Ascending aorta (tissue), 2 donors: ENCODE results near the gene RPL23. TPM values are rescaled to one million over a fixed set of nuclear protein-coding genes. Genes with fewer than 3 reads are reported as not detected.
"Not testable (repeated sequence)": the region's sequence is repeated elsewhere in the genome, so short reads cannot be mapped to it uniquely, and the experiment has no call there.

Experiments
- DNase-seq, 2 donors: peaks; one replicate each; pipeline ENCODE4 v3.0.0-alpha.2; 2019; ENCODE audit warnings: low spot score in 2 of 2
- H3K27ac ChIP-seq, 2 donors: fragments of 200-600 bp; sonication (generic); one replicate each; pipeline ENCODE4 v1.5.1; 2016 to 2017; ENCODE audit warnings: mild to moderate bottlenecking in 1 of 2
- H3K27me3 ChIP-seq: fragments of 200-600 bp; sonication (generic); one replicate; pipeline ENCODE4 v1.5.1; 2017
- H3K36me3 ChIP-seq, 2 donors: fragments of 200-600 bp; sonication (generic); one replicate each; pipeline ENCODE4 v1.5.1; 2016
- H3K4me1 ChIP-seq, 2 donors: fragments of 200-600 bp; sonication (generic); one replicate each; pipeline ENCODE4 v1.5.1; 2016 to 2017; ENCODE audit warnings: mild to moderate bottlenecking in 1 of 2
- H3K4me3 ChIP-seq, 2 donors: fragments of 200-600 bp; sonication (generic); one replicate each; pipeline ENCODE4 v1.5.1; 2016 to 2017; ENCODE audit warnings: mild to moderate bottlenecking in 1 of 2
- H3K9me3 ChIP-seq, 2 donors: fragments of 200-600 bp; sonication (generic); one replicate each; pipeline ENCODE4 v1.5.1; 2016
- CTCF ChIP-seq, 3 experiments: fragments of 200-600 bp in 2 of 3; fragments of 450-650 bp in 1 of 3; sonication (generic) in 2 of 3; IDR thresholded peaks; one replicate each; pipeline ENCODE4 v1.5.1; 2016 to 2019; ENCODE audit warnings: antibody characterized with exemption in 3 of 3, mild to moderate bottlenecking in 1 of 3, moderate library complexity in 1 of 3
- intact Hi-C: fragments of 100-400 bp; cut with DNase I; formaldehyde crosslinking; loops from one replicate; pipeline ENCODE4 v1.15.1; 2023
- total RNA-seq: library from RNA; depleted of rRNA; stranded (reverse); fragments of >200 nt; gene quantifications from one replicate; pipeline ENCODE4 v1.1.0, GENCODE V29; 2016

The RPL23 gene
- total RNA-seq, 1 donor from 2014 or later, result 1,091 TPM

GRCh38 chr17:38861399-38861843 lies 7.9 kb upstream of the RPL23 start:
- Histone ChIP-seq H3K36me3 (no peaks in the 10 kb centered on the region), H3K27me3 (no peaks in the 10 kb centered on the region), H3K4me3 (no peak overlapping the region), H3K27ac (no peak overlapping the region), H3K4me1 (no peaks in the 10 kb centered on the region), H3K9me3 (no peaks in the 10 kb centered on the region)
- intact Hi-C loops, result no loop called here
- no peak for TF ChIP-seq CTCF (IDR thresholded peaks at IDR 0.05)
- no peak for DNase-seq

GRCh38 chr17:38857271-38857670 lies 3.8 kb upstream of the RPL23 start:
- no peak overlapping the region for H3K4me3 ChIP-seq
- H3K36me3 ChIP-seq, result peaks cover 3 to 8% of the 10 kb centered on the region in 2 donors
- no peak for DNase-seq
- no peak for TF ChIP-seq CTCF (IDR thresholded peaks at IDR 0.05)
- H3K4me1 ChIP-seq, result peaks cover 5 to 12% of the 10 kb centered on the region in 2 donors
- H3K27ac ChIP-seq, result no peak overlapping the region
- no peaks in the 10 kb centered on the region for H3K9me3 ChIP-seq
- intact Hi-C loops, result no loop called here
- no peaks in the 10 kb centered on the region for H3K27me3 ChIP-seq

- H3K27ac ChIP-seq, DNase-seq, H3K9me3 ChIP-seq, intact Hi-C loops, H3K27me3 ChIP-seq, H3K4me3 ChIP-seq: not testable (repeated sequence)
- Histone ChIP-seq H3K36me3 (peaks cover 23 to 28% of the 10 kb centered on the region in 2 donors), H3K4me1 (peaks cover 13 to 19% of the 10 kb centered on the region in 2 donors)
Measured at GRCh38 chr17:38855101-38855714, 1.7 kb upstream of the RPL23 start.

- peak overlapping the region; percentile 70 to 80 for H3K4me3 ChIP-seq
- peaks cover 42 to 52% of the 10 kb centered on the region in 2 donors for H3K36me3 ChIP-seq
- DNase-seq, result no peak
- TF ChIP-seq CTCF (IDR thresholded peaks at IDR 0.05), result no peak
- peaks cover 13 to 19% of the 10 kb centered on the region in 2 donors for H3K4me1 ChIP-seq
- intact Hi-C loops, result loop anchor here (1.0 kb wide), 3 partner anchors 16 to 101 kb away; partner anchors contain the start of genes CWC25 and PSMB3
- H3K27me3 ChIP-seq, result no peaks in the 10 kb centered on the region
- H3K9me3 ChIP-seq, result no peaks in the 10 kb centered on the region
- H3K27ac ChIP-seq, result peak overlapping the region; percentile 87 to 91
Measured at GRCh38 chr17:38852771-38853291, 690 bp downstream of the RPL23 start.

- Histone ChIP-seq H3K4me1 (peaks cover 13 to 19% of the 10 kb centered on the region in 2 donors), H3K27ac (no peak overlapping the region), H3K36me3 (peaks cover 48 to 65% of the 10 kb centered on the region in 2 donors), H3K4me3 (peak overlapping the region; percentile 70 to 80), H3K9me3 (no peaks in the 10 kb centered on the region), H3K27me3 (no peaks in the 10 kb centered on the region)
- TF ChIP-seq CTCF (IDR thresholded peaks at IDR 0.05), result no peak
- no peak for DNase-seq
- intact Hi-C loops, result no loop called here
Measured at GRCh38 chr17:38851434-38851833, 2.1 kb downstream of the RPL23 start.

- no peak for TF ChIP-seq CTCF (IDR thresholded peaks at IDR 0.05)
- intact Hi-C loops, result no loop called here
- no peak for DNase-seq
- no peaks in the 10 kb centered on the region for H3K27me3 ChIP-seq
- peaks cover 48 to 65% of the 10 kb centered on the region in 2 donors for H3K36me3 ChIP-seq
- H3K9me3 ChIP-seq, result no peaks in the 10 kb centered on the region
- peaks cover 13 to 19% of the 10 kb centered on the region in 2 donors for H3K4me1 ChIP-seq
- no peak overlapping the region for H3K27ac ChIP-seq
- no peak overlapping the region for H3K4me3 ChIP-seq
Measured at GRCh38 chr17:38850374-38850773, 3.1 kb downstream of the RPL23 start.
